CD4-positive, alpha-beta T cell (primary cell): ENCODE measurements around the gene CAMTA1. TPM values are rescaled to one million over a fixed set of nuclear protein-coding genes. Genes with fewer than 3 reads are reported as not detected.

Experiments
- ATAC-seq: fragments of 200-7000 bp; cut with Tn5 transposase; one replicate; pipeline ENCODE4 v1.10.0; 2022; ENCODE audit warnings: mild to moderate bottlenecking; ENCODE audit not compliant: poor library complexity
- CTCF ChIA-PET: fragments of 350-600 bp; sonication (Branson Sonifier 250); formaldehyde crosslinking; loops from one replicate; lab custom pipeline; 2021; ENCODE audit warnings: antibody characterized with exemption, inconsistent platforms; lab: Charles Lee
- POLR2A ChIA-PET: fragments of 350-600 bp; sonication (Branson Sonifier 250); formaldehyde crosslinking; loops from one replicate; lab custom pipeline; 2021; ENCODE audit warnings: antibody characterized with exemption, inconsistent platforms; lab: Charles Lee
- DNase-seq, 14 experiments: peaks; one replicate each; pipeline ENCODE4 v3.0.0-alpha.2; 2013 to 2020; ENCODE audit warnings: mixed read lengths in 2 of 14
- H3K27ac ChIP-seq, 2 donors: one replicate each; pipeline versions ENCODE4 v1.5.1 to v1.7.0; 2013; ENCODE audit warnings: low read length in 2 of 2, low read depth in 1 of 2, mild to moderate bottlenecking in 1 of 2
- H3K27me3 ChIP-seq, 2 experiments: 1 replicate in 1 of 2; 2 replicates in 1 of 2; pipeline versions ENCODE4 v1.6.1 to v1.7.0; 2013; ENCODE audit warnings: low read length in 2 of 2, control low read depth in 1 of 2, mild to moderate bottlenecking in 1 of 2, moderate library complexity in 1 of 2; ENCODE audit not compliant: insufficient read depth in 2 of 2, control insufficient read depth in 1 of 2
- H3K36me3 ChIP-seq: one replicate; pipeline ENCODE4 v1.6.1; 2013; ENCODE audit warnings: low read length, control low read depth; ENCODE audit not compliant: insufficient read depth
- H3K4me1 ChIP-seq: one replicate; pipeline ENCODE4 v1.6.1; 2013; ENCODE audit warnings: low read length, control low read depth; ENCODE audit not compliant: insufficient read depth
- H3K4me3 ChIP-seq: one replicate; pipeline ENCODE4 v1.5.1; 2013; ENCODE audit warnings: mild to moderate bottlenecking, low read length, moderate library complexity
- H3K9me3 ChIP-seq, 2 experiments: 1 replicate in 1 of 2; 2 replicates in 1 of 2; pipeline versions ENCODE4 v1.6.1 to v1.7.0; 2013; ENCODE audit warnings: low read length in 2 of 2, mild to moderate bottlenecking in 2 of 2, control low read depth in 1 of 2, moderate library complexity in 1 of 2; ENCODE audit not compliant: control insufficient read depth in 1 of 2, insufficient read depth in 1 of 2
- H3K27ac Mint-ChIP-seq: one replicate; pipeline ENCODE4 v1.8.0; 2020; ENCODE audit warnings: mixed read lengths
- H3K27me3 Mint-ChIP-seq: one replicate; pipeline ENCODE4 v1.8.0; 2021; ENCODE audit warnings: mixed read lengths
- H3K36me3 Mint-ChIP-seq: one replicate; pipeline ENCODE4 v1.8.0; 2021; ENCODE audit warnings: low read depth, mixed read lengths
- H3K4me1 Mint-ChIP-seq: one replicate; pipeline ENCODE4 v1.8.0; 2021; ENCODE audit warnings: low read depth, mixed read lengths
- H3K4me3 Mint-ChIP-seq: one replicate; pipeline ENCODE4 v1.8.0; 2020; ENCODE audit warnings: mild to moderate bottlenecking, mixed read lengths
- H3K9me3 Mint-ChIP-seq: one replicate; pipeline ENCODE4 v1.8.0; 2020; ENCODE audit warnings: mixed read lengths
- intact Hi-C, 2 experiments: fragments of 100-400 bp; cut with DNase I in 1 of 2; cut with micrococcal nuclease in 1 of 2; formaldehyde crosslinking; loops; one replicate each; pipeline versions ENCODE4 v1.15.1 to v1.9.0; 2023 to 2025; cut with DNase I, micrococcal nuclease
- total RNA-seq, 174 experiments: library from RNA in 2 of 174; stranded (reverse) in 2 of 174; gene quantifications; one replicate each; pipeline ENCODE4 v1.2.3 and lab custom pipeline; 2021 to 2026
- TF ChIP-seq, protein P1 (sequence below): fragments of 200-600 bp; IDR thresholded peaks from one replicate; pipeline ENCODE4 v1.8.0; 2022; ENCODE audit warnings: antibody characterized with exemption, mild to moderate bottlenecking

The CAMTA1 gene
- total RNA-seq, 2 experiments from 2014 or later, result 38.6 to 39.3 TPM

DNA sequence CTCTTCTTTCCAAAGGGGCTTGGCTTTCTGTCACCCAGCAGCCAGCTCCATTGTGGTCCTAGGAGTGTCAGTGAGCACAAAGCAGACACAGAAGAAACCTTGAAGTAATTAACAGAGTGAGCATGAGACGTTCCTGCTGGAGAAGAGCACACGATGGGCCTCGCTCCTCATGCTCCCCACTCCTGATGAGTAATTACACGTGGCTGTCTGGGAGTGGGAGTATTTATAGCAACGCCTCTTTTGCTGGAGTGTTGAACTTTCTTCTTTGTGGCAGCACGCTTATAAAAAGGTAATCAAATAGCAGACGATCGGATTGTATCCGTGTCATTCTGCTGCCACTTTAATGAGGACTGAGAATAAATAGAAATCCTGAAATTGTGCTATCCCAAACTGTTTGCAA lies 185.8 kb downstream of the CAMTA1 start:
- TF ChIP-seq, protein P1, sequence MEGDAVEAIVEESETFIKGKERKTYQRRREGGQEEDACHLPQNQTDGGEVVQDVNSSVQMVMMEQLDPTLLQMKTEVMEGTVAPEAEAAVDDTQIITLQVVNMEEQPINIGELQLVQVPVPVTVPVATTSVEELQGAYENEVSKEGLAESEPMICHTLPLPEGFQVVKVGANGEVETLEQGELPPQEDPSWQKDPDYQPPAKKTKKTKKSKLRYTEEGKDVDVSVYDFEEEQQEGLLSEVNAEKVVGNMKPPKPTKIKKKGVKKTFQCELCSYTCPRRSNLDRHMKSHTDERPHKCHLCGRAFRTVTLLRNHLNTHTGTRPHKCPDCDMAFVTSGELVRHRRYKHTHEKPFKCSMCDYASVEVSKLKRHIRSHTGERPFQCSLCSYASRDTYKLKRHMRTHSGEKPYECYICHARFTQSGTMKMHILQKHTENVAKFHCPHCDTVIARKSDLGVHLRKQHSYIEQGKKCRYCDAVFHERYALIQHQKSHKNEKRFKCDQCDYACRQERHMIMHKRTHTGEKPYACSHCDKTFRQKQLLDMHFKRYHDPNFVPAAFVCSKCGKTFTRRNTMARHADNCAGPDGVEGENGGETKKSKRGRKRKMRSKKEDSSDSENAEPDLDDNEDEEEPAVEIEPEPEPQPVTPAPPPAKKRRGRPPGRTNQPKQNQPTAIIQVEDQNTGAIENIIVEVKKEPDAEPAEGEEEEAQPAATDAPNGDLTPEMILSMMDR, result no peak
- no peak overlapping the region for H3K4me3 ChIP-seq
- peaks cover 16% of the 10 kb centered on the region for H3K4me1 ChIP-seq
- H3K27ac Mint-ChIP-seq, result no peak overlapping the region
- peaks cover 22% of the 10 kb centered on the region for H3K4me1 Mint-ChIP-seq
- no peaks in the 10 kb centered on the region for H3K36me3 Mint-ChIP-seq
- CTCF ChIA-PET, result no interaction called here
- DNase-seq (no peak), ATAC-seq (no peak)
- no peaks in the 10 kb centered on the region for H3K9me3 Mint-ChIP-seq
- POLR2A ChIA-PET, result no interaction called here
- H3K9me3 ChIP-seq, result peaks cover 0 to 3% of the 10 kb centered on the region in 2 experiments
- H3K27me3 ChIP-seq, result peaks cover 12 to 17% of the 10 kb centered on the region in 2 experiments
- H3K36me3 ChIP-seq, result no peaks in the 10 kb centered on the region
- peaks cover under 1% of the 10 kb centered on the region for H3K27me3 Mint-ChIP-seq
- intact Hi-C loops, result no loop called here
- H3K27ac ChIP-seq, result no peak overlapping the region
- H3K4me3 Mint-ChIP-seq, result no peak overlapping the region

DNA sequence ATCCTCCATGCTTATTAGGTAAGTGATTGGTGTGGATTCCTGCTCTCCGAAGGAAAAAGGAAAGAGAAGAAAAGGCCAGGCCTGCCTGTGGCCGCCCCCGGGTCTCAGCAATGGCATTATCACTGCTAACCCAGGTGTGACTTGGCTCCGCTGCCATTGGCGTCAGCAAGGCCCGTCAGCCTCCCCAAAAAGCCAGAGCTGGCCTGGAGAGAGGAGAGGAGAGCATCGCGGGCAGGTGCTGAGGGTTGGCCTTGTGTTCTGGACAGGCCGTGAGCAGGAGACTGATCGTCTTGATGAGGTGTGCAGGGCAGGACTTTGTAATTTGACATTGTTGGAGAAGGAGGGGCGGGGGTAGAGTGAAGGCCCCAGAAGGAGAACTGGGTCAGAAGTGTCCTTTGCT lies 186.4 kb downstream of the CAMTA1 start:
- Mint-ChIP-seq H3K27ac (no peak overlapping the region), H3K4me1 (peaks cover 22% of the 10 kb centered on the region), H3K9me3 (no peaks in the 10 kb centered on the region), H3K36me3 (no peaks in the 10 kb centered on the region), H3K27me3 (no peaks in the 10 kb centered on the region), H3K4me3 (no peak overlapping the region)
- H3K27ac ChIP-seq, result no peak overlapping the region
- H3K36me3 ChIP-seq, result no peaks in the 10 kb centered on the region
- TF ChIP-seq, protein P1, result no peak
- peaks cover 0 to 8% of the 10 kb centered on the region in 2 experiments for H3K9me3 ChIP-seq
- ATAC-seq (no peak), DNase-seq (no peak)
- intact Hi-C loops, result no loop called here
- ChIA-PET POLR2A (no interaction called here), CTCF (no interaction called here)
- peaks cover 12 to 17% of the 10 kb centered on the region in 2 experiments for H3K27me3 ChIP-seq
- peaks cover 16% of the 10 kb centered on the region for H3K4me1 ChIP-seq
- no peak overlapping the region for H3K4me3 ChIP-seq

DNA sequence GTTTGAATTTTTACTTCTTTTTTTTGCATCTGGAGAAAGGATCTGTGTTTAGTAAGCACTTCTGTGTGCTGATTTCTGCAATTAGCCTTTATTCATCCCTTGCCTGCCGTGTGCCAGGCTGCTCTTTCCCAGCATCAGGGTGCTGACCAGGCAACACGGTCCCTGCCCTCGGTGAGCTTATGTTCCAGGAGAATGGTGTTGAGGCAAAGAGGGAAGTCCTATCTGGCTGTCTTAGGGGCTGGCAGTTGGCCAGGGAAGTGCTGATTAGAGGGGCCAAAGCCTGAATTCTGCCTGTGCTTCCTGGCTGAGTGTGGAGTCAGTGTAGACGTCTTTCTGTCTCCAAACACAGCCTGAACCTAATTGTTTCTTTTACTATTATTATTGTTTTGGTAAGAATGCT lies 187.1 kb downstream of the CAMTA1 start:
- Mint-ChIP-seq H3K36me3 (no peaks in the 10 kb centered on the region), H3K27ac (no peak overlapping the region), H3K4me3 (no peak overlapping the region), H3K4me1 (peaks cover 20% of the 10 kb centered on the region), H3K27me3 (no peaks in the 10 kb centered on the region), H3K9me3 (no peaks in the 10 kb centered on the region)
- Histone ChIP-seq H3K36me3 (no peaks in the 10 kb centered on the region), H3K27ac (no peak overlapping the region), H3K4me1 (peaks cover 16% of the 10 kb centered on the region), H3K9me3 (peaks cover 0 to 13% of the 10 kb centered on the region in 2 experiments), H3K4me3 (no peak overlapping the region), H3K27me3 (peaks cover 11 to 17% of the 10 kb centered on the region in 2 experiments)
- ChIA-PET CTCF (no interaction called here), POLR2A (no interaction called here)
- no peak for ATAC-seq
- DNase-seq, result no peak
- TF ChIP-seq, protein P1, result no peak
- intact Hi-C loops, result no loop called here
